HepG2 (cell line): ENCODE measurements around the gene TAT. TPM values are rescaled to one million over a fixed set of nuclear protein-coding genes. Genes with fewer than 3 reads are reported as not detected.

ENCODE experiments used
- ARID2 ChIP-seq: sonication (generic); formaldehyde crosslinking; IDR thresholded peaks from 2 replicates; pipeline ENCODE4 v1.8.1; 2022; ENCODE audit warnings: mild to moderate bottlenecking, missing genetic modification reagents, borderline replicate concordance
- CBX2 ChIP-seq, 2 experiments: fragments of 200-600 bp in 1 of 2; sonication (generic); formaldehyde crosslinking in 1 of 2; IDR thresholded peaks; 2 replicates each; pipeline versions ENCODE4 v1.7.0 to v1.8.1; 2018 to 2022; ENCODE audit warnings: low read depth in 2 of 2, low read length in 1 of 2, mild to moderate bottlenecking in 1 of 2, missing genetic modification reagents in 1 of 2
- CTCF ChIP-seq: sonication (generic); formaldehyde crosslinking; IDR thresholded peaks from 2 replicates; pipeline ENCODE4 v1.5.0; 2020; ENCODE audit warnings: mild to moderate bottlenecking, missing genetic modification reagents, moderate library complexity
- GMEB2 ChIP-seq: IDR thresholded peaks from 2 replicates; pipeline ENCODE4 v1.6.1; 2016; ENCODE audit warnings: missing biosample characterization, missing genetic modification reagents, low read depth
- HNRNPK ChIP-seq: fragments of 200-400 bp; formaldehyde crosslinking; IDR thresholded peaks from 2 replicates; pipeline ENCODE4 v1.6.1; 2018; ENCODE audit warnings: low read length, low read depth, moderate library complexity, mild to moderate bottlenecking; ENCODE audit not compliant: poor library complexity, severe bottlenecking
- HOXA5 ChIP-seq: sonication (generic); formaldehyde crosslinking; IDR thresholded peaks from 2 replicates; pipeline ENCODE4 v1.4.0; 2020; ENCODE audit warnings: missing genetic modification reagents
- NFATC3 ChIP-seq: sonication (generic); formaldehyde crosslinking; IDR thresholded peaks from 2 replicates; pipeline ENCODE4 v1.5.1; 2020; ENCODE audit warnings: mild to moderate bottlenecking, missing genetic modification reagents
- POGK ChIP-seq: sonication (generic); formaldehyde crosslinking; conservative IDR thresholded peaks from 2 replicates; pipeline ENCODE4 v1.8.0; 2022; ENCODE audit warnings: mild to moderate bottlenecking, moderate library complexity, missing genetic modification reagents
- PRDM15 ChIP-seq: sonication (generic); formaldehyde crosslinking; IDR thresholded peaks from 2 replicates; pipeline ENCODE4 v1.4.0; 2020; ENCODE audit warnings: missing genetic modification reagents
- TERF1 ChIP-seq: sonication (generic); formaldehyde crosslinking; IDR thresholded peaks from 2 replicates; pipeline ENCODE4 v1.8.0; 2022; ENCODE audit warnings: mild to moderate bottlenecking, missing genetic modification reagents, moderate library complexity
- ZFP91 ChIP-seq: sonication (generic); formaldehyde crosslinking; IDR thresholded peaks from 2 replicates; pipeline ENCODE4 v1.9.0; 2022; ENCODE audit warnings: missing genetic modification reagents, mild to moderate bottlenecking, borderline replicate concordance
- ZNF138 ChIP-seq: sonication (generic); formaldehyde crosslinking; IDR thresholded peaks from 2 replicates; pipeline ENCODE4 v1.5.0; 2020; ENCODE audit warnings: mild to moderate bottlenecking, low read depth, missing genetic modification reagents
- ZNF180 ChIP-seq: sonication (generic); formaldehyde crosslinking; IDR thresholded peaks from 2 replicates; pipeline ENCODE4 v1.4.0; 2020; ENCODE audit warnings: low read depth, missing genetic modification reagents, borderline replicate concordance
- ZNF235 ChIP-seq: sonication (generic); formaldehyde crosslinking; IDR thresholded peaks from 2 replicates; pipeline ENCODE4 v1.8.1; 2023; ENCODE audit warnings: mild to moderate bottlenecking, missing genetic modification reagents, borderline replicate concordance
- ZNF251 ChIP-seq: sonication (generic); formaldehyde crosslinking; IDR thresholded peaks from 2 replicates; pipeline ENCODE4 v1.9.0; 2021; ENCODE audit warnings: mild to moderate bottlenecking, missing genetic modification reagents
- ZNF367 ChIP-seq: sonication (generic); formaldehyde crosslinking; IDR thresholded peaks from 2 replicates; pipeline ENCODE4 v1.4.0; 2020; ENCODE audit warnings: missing genetic modification reagents, borderline replicate concordance
- polyA plus RNA-seq, 8 experiments: library from polyadenylated mRNA; depleted of rRNA in 3 of 8; stranded (reverse) in 7 of 8; unstranded in 1 of 8; fragments of >200 nt; fragmentation: Illumina TruSeq in 4 of 8; extraction: Trizol in 4 of 8; gene quantifications; 2 replicates each; pipeline versions ENCODE4 v1.2.1 to v1.2.3, GENCODE V29; 2011 to 2016; ENCODE audit warnings: low read depth in 4 of 8, missing spikeins in 1 of 8, mixed read lengths in 1 of 8; ENCODE audit not compliant: insufficient read depth in 1 of 8
- total RNA-seq, 5 experiments: library from RNA; depleted of rRNA; stranded (reverse); fragments of >200 nt; fragmentation: Illumina TruSeq; extraction: Trizol; gene quantifications; 2 replicates each; pipeline ENCODE4 v1.2.3, GENCODE V29; 2016; ENCODE audit warnings: low read depth in 1 of 5

TAT gene
- total and polyA plus RNA-seq, 2 of the 13 experiments (the other 11 are each of a cell fraction or from before 2014, with no cell fraction given) = 1.6 to 5.8 TPM

- TF ChIP-seq CTCF (no peak), ZNF180 (CRISPR knock-in tag) (no peak), NFATC3 (CRISPR knock-in tag) (no peak), ZNF235 (CRISPR knock-in tag) (no peak), ARID2 (CRISPR knock-in tag) (no peak), HNRNPK (no peak), ZNF251 (CRISPR knock-in tag) (no peak), HOXA5 (no peak), GMEB2 (CRISPR knock-in tag) (no peak), ZNF138 (CRISPR knock-in tag) (no peak), ZNF367 (CRISPR knock-in tag) (no peak), POGK (no peak), PRDM15 (CRISPR knock-in tag) (no peak), ZFP91 (no peak), CBX2 (IDR thresholded peaks at IDR 0.05; ENCODE audit: low read depth, low read length) (no peak), CBX2 (CRISPR knock-in tag; IDR thresholded peaks at IDR 0.05; ENCODE audit: low read depth) (no peak), TERF1 (no peak)
Observed at GRCh38 chr16:71585318-71585703, 8.4 kb upstream of the TAT start (continued).
